HEK293T (cell line): ENCODE measurements around the gene POLR3A.

Experiments
- ELF4 ChIP-seq: fragments of 450-650 bp; IDR thresholded peaks from 2 replicates; pipeline ENCODE4 v1.6.1; 2017; ENCODE audit warnings: antibody characterized with exemption
- NFRKB ChIP-seq: fragments of 450-650 bp; IDR thresholded peaks from 2 replicates; pipeline ENCODE4 v1.6.1; 2016; ENCODE audit warnings: mild to moderate bottlenecking, moderate library complexity
- SUZ12 ChIP-seq: fragments of 450-650 bp; IDR thresholded peaks from 2 replicates; pipeline ENCODE4 v1.6.1; 2016; ENCODE audit warnings: mild to moderate bottlenecking

GRCh38 chr10:77972148-77972547, 57.2 kb downstream of the POLR3A start:
- TF ChIP-seq ELF4 (no peak), SUZ12 (no peak), NFRKB (no peak)
